Measurements from ENCODE around the gene CALY.
A peak's percentile ranks its signal among the peaks of the same experiment; 100 is the strongest.
"Not testable (repeated sequence)": the region's sequence is repeated elsewhere in the genome, so short reads cannot be mapped to it uniquely, and the experiment has no call there.

CALY gene

GRCh38 chr10:133367461-133367860 lies 30.8 kb upstream of the CALY start:
- H3K4ac ChIP-seq (ENCODE audit: low read depth, low read length); H4K91ac ChIP-seq (ENCODE audit: low read depth, low read length); H3K4me2 ChIP-seq (ENCODE audit: low read length); H3K9ac ChIP-seq (ENCODE audit: low read length); H3K27ac ChIP-seq (ENCODE audit: low read depth, low read length); H3K27me3 ChIP-seq (ENCODE audit: insufficient read depth, low read length); H2BK5ac ChIP-seq (ENCODE audit: low read depth, low read length, poor library complexity); H3K4me1 ChIP-seq (ENCODE audit: control insufficient read depth in 1 of 2, insufficient read depth in 2 of 2, low read length in 2 of 2); H3K14ac ChIP-seq (ENCODE audit: low read length); H2AK5ac ChIP-seq (ENCODE audit: low read length); H3K23ac ChIP-seq (ENCODE audit: low read length); H4K12ac ChIP-seq (ENCODE audit: low read depth, low read length); H3K18ac ChIP-seq (ENCODE audit: low read length); H2BK120ac ChIP-seq (ENCODE audit: insufficient read depth, low read length, poor library complexity); H2BK12ac ChIP-seq (ENCODE audit: low read length); H3K4me3 ChIP-seq (ENCODE audit: low read depth, low read length); H3K79me2 ChIP-seq (ENCODE audit: control insufficient read depth, insufficient read depth, low read length, poor library complexity); H3K9me3 ChIP-seq (ENCODE audit: insufficient read depth, low read depth, low read length); H3K79me1 ChIP-seq (ENCODE audit: low read length); H4K8ac ChIP-seq (ENCODE audit: low read depth, low read length); DNase-seq; H2AFZ ChIP-seq (ENCODE audit: insufficient read depth, low read length, poor library complexity): not testable (repeated sequence)
- WGBS (ENCODE audit: extremely low coverage, insufficient coverage, insufficient read length), result no CpG with 5 or more reads among the region's 7 CpGs
- peaks cover 60 to 70% of the 10 kb centered on the region in 2 experiments for H3K36me3 ChIP-seq (ENCODE audit: control insufficient read depth in 1 of 2, insufficient read depth in 2 of 2, low read length in 2 of 2)

DNA sequence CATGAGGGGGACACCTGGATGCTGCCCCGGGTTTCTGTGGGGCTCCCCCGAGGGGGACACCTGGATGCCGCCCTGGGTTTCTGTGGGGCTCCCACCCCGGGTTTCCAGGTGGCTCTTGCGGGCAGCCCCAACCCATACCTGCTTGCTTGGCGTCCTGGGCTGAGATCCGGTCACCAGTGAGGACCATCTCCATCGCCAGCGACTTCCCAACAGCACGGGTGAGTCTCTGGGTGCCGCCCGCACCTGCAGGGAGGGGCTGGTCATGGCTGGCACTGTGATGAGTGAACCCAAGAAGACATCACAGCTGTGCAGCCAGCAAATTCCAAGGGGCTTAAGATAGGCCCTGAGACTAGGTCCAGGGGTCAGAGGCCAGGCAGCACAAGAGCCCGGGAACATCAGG lies 30.1 kb upstream of the CALY start:
- Histone ChIP-seq H2BK120ac (ENCODE audit: insufficient read depth, low read length, poor library complexity) (no peak overlapping the region), H3K9me3 (ENCODE audit: insufficient read depth, low read depth, low read length) (peaks cover 4% of the 10 kb centered on the region), H3K4me1 (ENCODE audit: control insufficient read depth in 1 of 2, insufficient read depth in 2 of 2, low read length in 2 of 2) (no peaks in the 10 kb centered on the region), H3K4me2 (ENCODE audit: low read length) (no peak overlapping the region), H3K9ac (ENCODE audit: low read length) (no peak overlapping the region), H4K12ac (ENCODE audit: low read depth, low read length) (no peak overlapping the region), H2BK12ac (ENCODE audit: low read length) (no peak overlapping the region), H3K14ac (ENCODE audit: low read length) (no peak overlapping the region), H3K36me3 (ENCODE audit: control insufficient read depth in 1 of 2, insufficient read depth in 2 of 2, low read length in 2 of 2) (peaks cover 67 to 76% of the 10 kb centered on the region in 2 experiments), H3K79me2 (ENCODE audit: control insufficient read depth, insufficient read depth, low read length, poor library complexity) (no peaks in the 10 kb centered on the region), H3K27me3 (ENCODE audit: insufficient read depth, low read length) (no peaks in the 10 kb centered on the region), H2AFZ (ENCODE audit: insufficient read depth, low read length, poor library complexity) (no peak overlapping the region), H2AK5ac (ENCODE audit: low read length) (no peak overlapping the region), H3K4ac (ENCODE audit: low read depth, low read length) (no peak overlapping the region), H3K79me1 (ENCODE audit: low read length) (no peaks in the 10 kb centered on the region), H3K23ac (ENCODE audit: low read length) (no peak overlapping the region), H3K18ac (ENCODE audit: low read length) (no peak overlapping the region), H3K4me3 (ENCODE audit: low read depth, low read length) (peak overlapping the region; percentile 13), H2BK5ac (ENCODE audit: low read depth, low read length, poor library complexity) (no peak overlapping the region), H3K27ac (ENCODE audit: low read depth, low read length) (no peak overlapping the region), H4K91ac (ENCODE audit: low read depth, low read length) (no peak overlapping the region), H4K8ac (ENCODE audit: low read depth, low read length) (no peak overlapping the region)
- DNase-seq, result no peak
- no CpG with 5 or more reads among the region's 13 CpGs for WGBS (ENCODE audit: extremely low coverage, insufficient coverage, insufficient read length)

DNA sequence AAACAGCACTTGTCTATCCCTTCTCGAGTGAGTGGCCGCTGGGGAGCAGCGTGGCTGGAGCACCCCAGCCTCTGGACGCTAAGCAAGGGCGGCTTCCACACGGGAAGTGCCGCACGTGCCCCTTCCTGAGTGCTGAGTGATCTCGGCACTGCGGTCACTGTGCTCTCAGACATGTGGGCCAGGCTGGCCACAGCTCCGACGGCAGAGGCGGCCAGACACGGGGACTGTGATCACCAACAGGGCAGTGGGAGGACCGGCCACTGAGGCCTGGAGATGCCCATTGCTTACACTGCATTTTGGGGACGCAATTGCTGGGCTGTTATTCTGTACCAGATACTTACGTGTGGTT lies 29.4 kb upstream of the CALY start:
- Histone ChIP-seq H4K8ac (ENCODE audit: low read depth, low read length) (no peak overlapping the region), H3K4me3 (ENCODE audit: low read depth, low read length) (no peak overlapping the region), H3K4me1 (ENCODE audit: control insufficient read depth in 1 of 2, insufficient read depth in 2 of 2, low read length in 2 of 2) (no peaks in the 10 kb centered on the region), H2AK5ac (ENCODE audit: low read length) (no peak overlapping the region), H3K4ac (ENCODE audit: low read depth, low read length) (no peak overlapping the region), H3K79me2 (ENCODE audit: control insufficient read depth, insufficient read depth, low read length, poor library complexity) (no peaks in the 10 kb centered on the region), H2AFZ (ENCODE audit: insufficient read depth, low read length, poor library complexity) (no peak overlapping the region), H3K9ac (ENCODE audit: low read length) (no peak overlapping the region), H3K23ac (ENCODE audit: low read length) (no peak overlapping the region), H3K14ac (ENCODE audit: low read length) (no peak overlapping the region), H3K4me2 (ENCODE audit: low read length) (no peak overlapping the region), H2BK12ac (ENCODE audit: low read length) (no peak overlapping the region), H3K27me3 (ENCODE audit: insufficient read depth, low read length) (no peaks in the 10 kb centered on the region), H2BK120ac (ENCODE audit: insufficient read depth, low read length, poor library complexity) (no peak overlapping the region), H3K79me1 (ENCODE audit: low read length) (no peaks in the 10 kb centered on the region), H4K91ac (ENCODE audit: low read depth, low read length) (no peak overlapping the region), H3K36me3 (ENCODE audit: control insufficient read depth in 1 of 2, insufficient read depth in 2 of 2, low read length in 2 of 2) (peaks cover 69 to 70% of the 10 kb centered on the region in 2 experiments), H3K18ac (ENCODE audit: low read length) (no peak overlapping the region), H2BK5ac (ENCODE audit: low read depth, low read length, poor library complexity) (no peak overlapping the region), H3K9me3 (ENCODE audit: insufficient read depth, low read depth, low read length) (peaks cover 5% of the 10 kb centered on the region), H4K12ac (ENCODE audit: low read depth, low read length) (no peak overlapping the region), H3K27ac (ENCODE audit: low read depth, low read length) (no peak overlapping the region)
- no peak for DNase-seq
- WGBS (ENCODE audit: extremely low coverage, insufficient coverage, insufficient read length), result no CpG with 5 or more reads among the region's 17 CpGs

DNA sequence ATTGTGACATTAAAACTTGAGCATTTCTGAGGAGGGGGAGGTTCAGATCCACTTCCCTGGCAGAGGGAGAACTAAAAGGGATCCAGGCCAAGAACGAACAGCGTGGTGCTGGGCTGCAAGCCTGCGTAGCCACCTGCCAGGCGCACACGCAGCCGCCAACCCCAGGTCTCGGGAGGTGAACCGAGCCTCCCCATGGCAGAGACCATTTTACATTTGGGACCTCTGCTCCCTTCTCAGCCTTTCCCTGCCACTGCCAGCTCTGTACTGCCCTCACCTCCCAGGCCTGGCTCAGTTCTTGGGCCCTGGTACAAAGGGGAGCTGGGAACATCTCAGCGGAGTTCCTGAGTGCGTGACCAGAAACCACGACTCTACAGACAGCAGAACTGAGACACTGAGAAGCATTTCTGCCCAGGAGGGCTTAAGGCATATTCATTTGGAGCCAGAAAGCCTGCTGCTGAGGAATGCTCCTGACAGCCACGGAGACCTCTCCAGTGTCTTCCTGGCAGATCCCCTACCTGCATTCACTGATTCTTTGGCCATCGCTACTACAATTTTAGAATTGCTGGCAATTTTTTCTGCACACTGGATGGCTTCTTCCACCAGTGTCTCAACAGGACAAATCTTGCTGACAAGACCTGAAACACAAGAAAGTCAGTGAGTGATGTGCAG lies 28.9 kb upstream of the CALY start:
- no peak overlapping the region for H3K4me3 ChIP-seq (ENCODE audit: low read depth, low read length)
- no peaks in the 10 kb centered on the region for H3K79me1 ChIP-seq (ENCODE audit: low read length)
- H4K12ac ChIP-seq (ENCODE audit: low read depth, low read length), result no peak overlapping the region
- DNase-seq, result peak; percentile 57 to 67
- no peak overlapping the region for H3K4ac ChIP-seq (ENCODE audit: low read depth, low read length)
- peaks cover 67 to 68% of the 10 kb centered on the region in 2 experiments for H3K36me3 ChIP-seq (ENCODE audit: control insufficient read depth in 1 of 2, insufficient read depth in 2 of 2, low read length in 2 of 2)
- H3K4me1 ChIP-seq (ENCODE audit: control insufficient read depth in 1 of 2, insufficient read depth in 2 of 2, low read length in 2 of 2), result no peaks in the 10 kb centered on the region
- H3K4me2 ChIP-seq (ENCODE audit: low read length), result no peak overlapping the region
- H2AK5ac ChIP-seq (ENCODE audit: low read length), result no peak overlapping the region
- no peaks in the 10 kb centered on the region for H3K79me2 ChIP-seq (ENCODE audit: control insufficient read depth, insufficient read depth, low read length, poor library complexity)
- H2BK12ac ChIP-seq (ENCODE audit: low read length), result no peak overlapping the region
- no peaks in the 10 kb centered on the region for H3K27me3 ChIP-seq (ENCODE audit: insufficient read depth, low read length)
- no peak overlapping the region for H3K23ac ChIP-seq (ENCODE audit: low read length)
- no peak overlapping the region for H2BK120ac ChIP-seq (ENCODE audit: insufficient read depth, low read length, poor library complexity)
- no peak overlapping the region for H4K91ac ChIP-seq (ENCODE audit: low read depth, low read length)
- H3K9me3 ChIP-seq (ENCODE audit: insufficient read depth, low read depth, low read length), result peaks cover 5% of the 10 kb centered on the region
- no peak overlapping the region for H3K27ac ChIP-seq (ENCODE audit: low read depth, low read length)
- H3K14ac ChIP-seq (ENCODE audit: low read length), result no peak overlapping the region
- H3K9ac ChIP-seq (ENCODE audit: low read length), result no peak overlapping the region
- no peak overlapping the region for H2AFZ ChIP-seq (ENCODE audit: insufficient read depth, low read length, poor library complexity)
- no CpG with 5 or more reads among the region's 13 CpGs for WGBS (ENCODE audit: extremely low coverage, insufficient coverage, insufficient read length)
- no peak overlapping the region for H3K18ac ChIP-seq (ENCODE audit: low read length)
- no peak overlapping the region for H2BK5ac ChIP-seq (ENCODE audit: low read depth, low read length, poor library complexity)
- H4K8ac ChIP-seq (ENCODE audit: low read depth, low read length), result no peak overlapping the region
